Measurements from ENCODE around the gene SNX8.

Gene SNX8

GRCh38 chr7:2254429-2255144, 59.7 kb downstream of the SNX8 start:
- POLR2A ChIA-PET (ENCODE audit: low non-redundant PET): no interaction called here
- no peak for DNase-seq (ENCODE audit: low spot score)
- no peak for TF ChIP-seq CTCF (conservative IDR thresholded peaks at IDR 0.05; ENCODE audit: low read depth)
- peak overlapping the region; percentile 6; the same call in 1 of the 2 replicates for H3K27ac ChIP-seq
- CTCF ChIA-PET: interaction anchor here (0.6 kb wide), 1 partner anchor 67 kb away, joined by 3 read pairs; no protein-coding TSS in a partner anchor

GRCh38 chr7:2253525-2254244, 60.6 kb downstream of the SNX8 start:
- no peak for TF ChIP-seq CTCF (conservative IDR thresholded peaks at IDR 0.05; ENCODE audit: low read depth)
- no peak for DNase-seq (ENCODE audit: low spot score)
- H3K27ac ChIP-seq: no peak overlapping the region
- CTCF ChIA-PET: no interaction called here
- POLR2A ChIA-PET (ENCODE audit: low non-redundant PET): no interaction called here

- DNase-seq (ENCODE audit: low spot score): no peak
- no peak overlapping the region for H3K27ac ChIP-seq
- ChIA-PET POLR2A (ENCODE audit: low non-redundant PET) (no interaction called here), CTCF (no interaction called here)
- TF ChIP-seq CTCF (conservative IDR thresholded peaks at IDR 0.05; ENCODE audit: low read depth): no peak
Measured at GRCh38 chr7:2253021-2253420, 61.2 kb downstream of the SNX8 start.

GRCh38 chr7:2251841-2252771, 62.1 kb downstream of the SNX8 start:
- CTCF ChIA-PET: no interaction called here
- peak overlapping the region; percentile 57 for H3K27ac ChIP-seq
- no peak for DNase-seq (ENCODE audit: low spot score)
- POLR2A ChIA-PET (ENCODE audit: low non-redundant PET): no interaction called here
- no peak for TF ChIP-seq CTCF (conservative IDR thresholded peaks at IDR 0.05; ENCODE audit: low read depth)

GRCh38 chr7:2251381-2251780, 62.9 kb downstream of the SNX8 start:
- POLR2A ChIA-PET (ENCODE audit: low non-redundant PET): no interaction called here
- DNase-seq (ENCODE audit: low spot score): no peak
- no peak for TF ChIP-seq CTCF (conservative IDR thresholded peaks at IDR 0.05; ENCODE audit: low read depth)
- CTCF ChIA-PET: interaction anchor here (0.8 kb wide), 1 partner anchor 97 kb away, joined by 3 read pairs; no protein-coding TSS in a partner anchor
- peak overlapping the region; percentile 57 for H3K27ac ChIP-seq

- ChIA-PET POLR2A (ENCODE audit: low non-redundant PET) (no interaction called here), CTCF (interaction anchor here (0.6 to 1.1 kb wide), 3 partner anchors 14 to 365 kb away, joined by 3 to 10 read pairs (median 4); no protein-coding TSS in a partner anchor)
- DNase-seq (ENCODE audit: low spot score): no peak
- peak overlapping the region; percentile 76 for H3K27ac ChIP-seq
- no peak for TF ChIP-seq CTCF (conservative IDR thresholded peaks at IDR 0.05; ENCODE audit: low read depth)
Measured at GRCh38 chr7:2249744-2250323, 64.4 kb downstream of the SNX8 start.

Measured in RWPE1 (cell line).